C4-2B (cell line): ENCODE data around the gene GCLC.
A peak's percentile ranks its signal among the peaks of the same experiment; 100 is the strongest.
"Not testable (repeated sequence)": the region's sequence is repeated elsewhere in the genome, so short reads cannot be mapped to it uniquely, and the experiment has no call there.

Experiments used
- H3K27ac ChIP-seq: fragments of 450-650 bp; 2 replicates; pipeline ENCODE4 v1.5.1; 2017
- CTCF ChIP-seq: fragments of 450-650 bp; conservative IDR thresholded peaks from 2 replicates; pipeline ENCODE4 v1.5.1; 2017; ENCODE audit warnings: mild to moderate bottlenecking
- ZFX ChIP-seq: fragments of 450-650 bp; IDR thresholded peaks from 2 replicates; pipeline ENCODE4 v1.6.1; 2017

The GCLC gene

DNA sequence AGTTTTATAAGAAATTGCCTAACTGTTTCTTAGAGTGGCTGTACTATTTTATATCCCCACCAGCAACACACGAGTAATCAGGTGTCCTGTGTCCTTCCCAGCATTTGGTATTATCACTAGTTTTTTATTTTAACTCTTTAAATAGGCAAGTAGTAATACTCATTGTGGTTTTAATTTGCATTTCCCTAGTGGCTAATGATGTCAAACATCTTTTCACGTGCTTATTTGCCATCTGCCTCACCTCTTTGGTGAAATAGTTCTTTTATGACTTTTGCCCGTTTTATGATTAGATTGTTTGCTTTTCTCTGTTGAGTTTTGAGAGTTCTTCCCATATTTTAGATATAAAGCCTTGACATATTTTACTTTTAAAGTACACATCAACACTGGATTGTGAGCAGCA is 57.8 kb downstream of the GCLC start:
- H3K27ac ChIP-seq: no peak overlapping the region
- TF ChIP-seq CTCF: no peak
- TF ChIP-seq ZFX: no peak

DNA sequence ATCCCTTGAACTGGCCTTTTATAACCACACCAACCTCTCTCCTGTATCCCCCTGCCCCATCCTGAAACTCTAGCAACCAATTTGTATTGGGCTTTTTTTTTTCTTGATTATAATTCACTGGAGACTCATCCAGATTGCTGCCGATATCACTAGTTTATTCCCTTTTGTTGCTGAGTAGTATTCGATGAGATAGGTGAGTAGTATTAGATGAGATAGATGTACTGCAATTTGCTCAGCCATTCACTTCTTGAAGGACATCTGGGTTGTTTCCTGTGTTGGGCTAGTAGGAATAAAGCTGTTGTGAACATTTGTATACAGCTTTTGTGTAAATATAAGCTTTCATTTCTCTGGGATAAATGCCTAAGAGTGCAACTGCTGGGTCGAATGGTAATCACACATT is 58.2 kb downstream of the GCLC start:
- no peak for TF ChIP-seq CTCF
- no peak for TF ChIP-seq ZFX

DNA sequence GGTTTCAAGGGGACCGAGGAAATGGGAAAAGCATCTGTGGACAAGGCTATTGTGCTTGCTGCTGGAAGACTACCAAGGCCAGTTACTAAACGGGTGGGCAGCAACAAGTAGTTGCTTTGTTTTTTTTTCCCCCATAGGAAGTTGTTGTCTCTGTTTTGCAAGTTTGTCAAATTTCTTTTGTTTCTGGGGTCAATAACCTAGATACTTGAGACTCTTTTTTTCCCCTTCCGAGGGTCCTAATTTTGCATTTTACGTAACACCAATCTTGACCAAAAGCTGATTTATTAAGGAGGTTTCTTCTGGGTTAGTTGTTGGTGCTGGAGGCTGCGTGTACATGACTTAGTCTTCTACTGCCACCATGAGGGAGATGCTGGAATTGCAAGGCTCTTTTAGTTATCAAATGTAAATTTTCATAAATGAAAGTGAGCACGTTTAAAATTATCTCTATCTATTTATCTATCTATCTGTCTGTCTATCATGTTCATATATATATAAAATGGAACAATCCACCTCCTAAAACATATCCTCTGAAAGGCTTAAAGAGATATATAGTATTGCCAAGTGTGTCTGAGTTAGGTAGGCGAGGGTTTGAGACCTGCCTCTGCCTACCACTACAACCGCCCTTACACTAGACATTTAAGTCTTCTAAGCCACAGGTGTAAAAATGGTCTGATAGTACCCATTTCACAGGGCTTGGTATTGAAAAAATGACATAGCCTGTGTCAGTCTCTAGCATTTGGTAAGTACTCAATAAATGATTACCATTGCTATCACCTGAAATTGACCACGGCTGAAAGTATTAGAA is 60.2 kb downstream of the GCLC start:
- H3K27ac ChIP-seq: peak overlapping the region; percentile 44; the same call in 1 of the 2 replicates
- TF ChIP-seq ZFX (no peak), CTCF (peak; percentile 97)

More for the DNA sequence above, 58.2 kb downstream of the GCLC start:
- H3K27ac ChIP-seq: no peak overlapping the region

DNA sequence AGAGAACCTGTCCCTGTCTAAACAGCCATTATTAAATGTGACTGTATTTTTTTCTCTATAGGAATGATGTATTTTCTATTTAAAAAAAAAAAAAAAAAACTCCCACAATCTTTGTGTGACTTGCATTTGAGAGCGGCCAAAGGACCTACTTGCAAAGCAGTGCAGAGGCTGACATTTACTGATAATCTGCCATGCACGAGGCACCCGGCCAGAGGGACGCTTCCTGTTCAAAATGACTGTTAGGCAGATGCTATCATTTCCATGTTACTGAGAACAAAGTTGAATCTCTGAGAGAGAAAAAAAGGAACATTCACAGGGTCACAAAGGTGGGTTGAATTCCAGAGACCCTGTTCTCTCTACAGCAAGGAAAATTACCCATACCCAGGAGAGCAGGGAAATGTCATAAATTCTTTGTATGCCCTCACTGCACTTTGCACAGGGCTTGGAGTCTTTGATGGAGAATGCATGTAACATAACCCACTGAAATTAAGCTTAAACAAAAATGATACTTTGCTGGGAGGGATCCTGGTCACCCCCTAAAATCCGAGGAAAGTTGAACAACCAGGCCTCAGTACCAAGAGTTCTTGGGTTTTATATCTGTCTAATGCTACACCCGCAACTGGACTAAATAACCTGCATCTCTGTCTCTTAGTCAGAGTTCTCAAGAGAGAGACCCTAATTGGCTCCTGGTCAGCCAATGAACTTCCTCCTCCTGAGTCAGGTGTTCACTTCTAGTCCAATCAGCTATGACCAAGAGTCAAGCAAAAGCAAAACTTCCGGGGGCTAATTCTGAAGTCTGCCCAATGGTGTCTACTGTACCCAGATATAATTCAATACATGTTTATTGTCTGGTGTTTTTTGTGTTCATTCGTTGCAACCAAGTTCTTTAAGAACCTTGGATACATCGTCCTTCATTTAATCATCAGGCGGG is 61.2 kb downstream of the GCLC start:
- H3K27ac ChIP-seq: peak overlapping the region; percentile 44; the same call in 1 of the 2 replicates
- no peak for TF ChIP-seq CTCF
- no peak for TF ChIP-seq ZFX

GRCh38 chr6:53481323-53481722 is 63.6 kb downstream of the GCLC start:
- no peak overlapping the region for H3K27ac ChIP-seq
- TF ChIP-seq ZFX (no peak), CTCF (no peak)

DNA sequence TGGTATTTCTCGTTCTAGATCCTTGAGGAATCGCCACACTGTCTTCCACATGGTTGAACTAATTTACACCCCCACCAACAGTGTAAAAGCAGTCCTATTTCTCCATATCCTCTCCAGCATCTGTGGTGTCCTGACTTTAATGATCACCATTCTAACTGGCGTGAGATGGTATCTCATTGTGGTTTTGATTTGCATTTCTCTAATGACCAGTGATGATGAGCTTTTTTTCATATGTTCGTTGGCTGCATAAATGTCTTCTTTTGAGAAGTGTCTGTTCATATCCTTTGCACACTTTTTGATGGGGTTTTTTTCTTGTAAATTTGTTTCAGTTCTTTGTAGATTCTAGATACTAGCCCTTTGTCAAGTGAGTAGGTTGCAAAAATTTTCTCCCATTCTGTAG is 64.1 kb downstream of the GCLC start:
- not testable (repeated sequence) for H3K27ac ChIP-seq

GRCh38 chr6:53479871-53480270 is 65.0 kb downstream of the GCLC start:
- no peak overlapping the region for H3K27ac ChIP-seq
- TF ChIP-seq CTCF: no peak
- no peak for TF ChIP-seq ZFX
